Right forelimb (tissue), 1 donor: ENCODE results near the gene RIN3.
"Not testable (repeated sequence)": the region's sequence is repeated elsewhere in the genome, so short reads cannot be mapped to it uniquely, and the experiment has no call there.

Experiments
- DNase-seq: peaks from one replicate; pipeline ENCODE4 v3.0.0-alpha.2; 2018

RIN3 gene

GRCh38 chr14:92675976-92676375, 162.4 kb downstream of the RIN3 start:
- peak; percentile 45 for DNase-seq

GRCh38 chr14:92676403-92677086, 163.0 kb downstream of the RIN3 start:
- DNase-seq, result peak; percentile 19

GRCh38 chr14:92677087-92677668, 163.6 kb downstream of the RIN3 start:
- DNase-seq, result peak; percentile 40

DNA sequence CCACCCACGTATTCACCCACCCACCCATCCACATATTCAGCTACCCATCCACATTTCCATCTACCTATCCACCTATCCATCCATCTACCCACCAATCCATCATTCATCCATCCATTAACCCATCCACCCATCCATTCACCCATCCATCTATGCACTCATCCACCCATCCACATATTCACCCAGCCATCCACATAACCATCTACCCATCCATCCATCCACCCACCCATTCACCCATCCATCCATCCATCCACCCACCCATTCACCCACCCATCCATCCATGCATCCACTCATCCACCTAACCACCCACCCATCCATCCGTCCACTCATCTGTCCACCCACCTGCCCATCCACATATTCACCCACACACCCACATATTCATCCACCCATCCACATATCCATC, 164.4 kb downstream of the RIN3 start:
- DNase-seq, result no peak

- no peak for DNase-seq
These were observed 165.2 kb downstream of the RIN3 start for GRCh38 chr14:92678766-92679165.

GRCh38 chr14:92679246-92679645, 165.7 kb downstream of the RIN3 start:
- peak; percentile 26 for DNase-seq

DNA sequence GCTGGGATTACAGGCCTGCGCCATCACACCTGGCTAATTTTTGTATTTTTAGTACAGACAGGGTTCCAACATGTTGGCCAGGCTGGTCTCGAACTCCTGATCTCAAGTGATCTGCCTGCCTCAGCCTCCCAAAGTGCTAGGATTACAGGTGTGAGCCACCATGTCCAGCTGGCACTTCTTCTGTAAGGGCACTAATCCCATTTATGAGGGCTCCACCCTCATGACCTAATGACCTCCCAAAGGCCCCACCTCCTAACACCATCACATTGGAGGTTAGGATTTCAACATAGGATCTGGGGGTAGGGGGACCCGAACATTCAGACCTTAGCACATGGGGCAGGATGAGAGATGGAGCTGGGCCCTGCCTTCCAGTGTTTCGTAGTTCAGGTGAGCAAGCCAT, 166.7 kb downstream of the RIN3 start:
- DNase-seq, result not testable (repeated sequence)

GRCh38 chr14:92680781-92681650, 167.4 kb downstream of the RIN3 start:
- DNase-seq, result peak; percentile 85

DNA sequence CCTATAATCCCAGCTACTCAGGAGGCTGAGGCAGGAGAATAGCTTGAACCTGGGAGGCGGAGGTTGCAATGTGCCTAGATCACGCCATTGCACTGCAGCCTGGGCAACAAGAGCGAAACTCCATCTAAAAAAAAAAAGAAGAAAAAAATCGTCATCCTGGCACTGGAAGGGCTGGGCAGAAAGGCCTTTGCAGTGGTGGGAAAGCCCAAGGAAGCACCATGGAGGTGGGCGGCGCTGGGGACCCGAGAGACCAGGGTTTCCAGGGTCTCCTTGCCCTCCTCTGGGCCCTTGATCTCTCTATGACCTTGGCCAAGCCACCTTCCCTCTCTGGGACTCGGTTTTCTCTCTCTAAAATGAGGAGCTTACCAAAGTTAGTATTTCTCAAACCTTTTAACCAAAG, 169.5 kb downstream of the RIN3 start:
- DNase-seq, result peak; percentile 4

- DNase-seq, result peak; percentile 43
These were observed 171.4 kb downstream of the RIN3 start for GRCh38 chr14:92684801-92685560.

DNA sequence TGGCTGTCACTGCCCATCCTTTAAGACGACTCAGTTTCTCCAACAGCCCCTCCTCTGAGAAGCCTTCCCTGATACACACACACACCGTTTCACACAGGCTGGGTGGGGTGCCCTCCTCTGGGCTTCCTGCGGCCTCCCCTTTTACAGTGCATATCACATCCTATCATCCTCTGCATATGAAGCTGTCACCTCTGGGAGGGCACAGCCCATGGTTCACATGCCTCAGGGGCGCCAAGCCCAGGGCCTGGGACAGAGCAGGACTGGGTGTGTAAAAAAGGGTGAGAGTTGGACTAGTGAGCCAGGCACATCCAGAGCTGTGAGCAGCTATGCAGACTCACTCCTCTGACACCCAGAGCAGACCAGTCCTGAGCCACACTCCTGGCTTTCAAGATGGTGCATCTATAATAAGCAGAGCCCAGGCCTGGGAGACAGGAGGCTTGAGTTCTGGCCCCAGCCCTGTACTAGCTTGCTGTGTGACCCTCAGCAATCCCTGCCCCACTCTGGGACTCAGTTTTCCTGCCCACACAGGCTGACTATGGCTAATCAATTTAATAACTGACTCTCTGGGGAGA, 172.3 kb downstream of the RIN3 start:
- peak; percentile 32 for DNase-seq

- DNase-seq, result peak; percentile 40
These were observed 172.9 kb downstream of the RIN3 start for GRCh38 chr14:92686411-92686899.

- DNase-seq, result peak; percentile 92
These were observed 173.4 kb downstream of the RIN3 start for GRCh38 chr14:92686900-92687427.

DNA sequence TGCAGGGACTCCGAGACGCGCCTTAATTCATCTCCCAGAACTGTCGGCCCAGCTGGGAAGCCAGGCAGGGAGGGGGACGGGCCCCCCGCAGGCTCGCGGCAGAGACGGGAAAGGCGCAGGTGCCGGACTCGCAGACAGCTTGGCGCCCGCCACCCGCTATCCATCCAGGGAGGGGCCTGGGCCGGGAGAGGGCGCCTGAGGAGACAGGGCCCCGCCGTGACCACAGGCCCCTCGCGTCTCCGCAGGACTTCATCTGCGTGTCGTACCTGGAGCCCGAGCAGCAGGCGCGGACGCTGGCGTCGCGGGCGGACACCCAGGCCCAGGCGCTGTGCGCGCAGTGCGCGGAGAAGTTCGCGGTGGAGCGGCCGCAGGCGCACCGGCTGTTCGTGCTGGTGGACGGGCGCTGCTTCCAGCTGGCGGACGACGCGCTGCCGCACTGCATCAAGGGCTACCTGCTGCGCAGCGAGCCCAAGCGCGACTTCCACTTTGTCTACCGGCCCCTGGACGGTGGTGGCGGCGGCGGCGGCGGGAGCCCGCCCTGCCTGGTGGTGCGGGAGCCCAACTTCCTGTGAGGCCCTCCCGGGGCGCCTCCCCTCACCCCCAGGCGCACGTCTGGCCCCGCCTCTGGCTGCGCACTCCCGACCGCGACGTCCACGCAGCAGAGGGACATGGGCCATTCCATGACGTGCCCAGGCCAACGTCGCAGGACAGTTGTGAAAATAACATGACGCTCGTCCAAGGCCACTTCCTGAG, 174.3 kb downstream of the RIN3 start:
- peak; percentile 58 for DNase-seq

DNA sequence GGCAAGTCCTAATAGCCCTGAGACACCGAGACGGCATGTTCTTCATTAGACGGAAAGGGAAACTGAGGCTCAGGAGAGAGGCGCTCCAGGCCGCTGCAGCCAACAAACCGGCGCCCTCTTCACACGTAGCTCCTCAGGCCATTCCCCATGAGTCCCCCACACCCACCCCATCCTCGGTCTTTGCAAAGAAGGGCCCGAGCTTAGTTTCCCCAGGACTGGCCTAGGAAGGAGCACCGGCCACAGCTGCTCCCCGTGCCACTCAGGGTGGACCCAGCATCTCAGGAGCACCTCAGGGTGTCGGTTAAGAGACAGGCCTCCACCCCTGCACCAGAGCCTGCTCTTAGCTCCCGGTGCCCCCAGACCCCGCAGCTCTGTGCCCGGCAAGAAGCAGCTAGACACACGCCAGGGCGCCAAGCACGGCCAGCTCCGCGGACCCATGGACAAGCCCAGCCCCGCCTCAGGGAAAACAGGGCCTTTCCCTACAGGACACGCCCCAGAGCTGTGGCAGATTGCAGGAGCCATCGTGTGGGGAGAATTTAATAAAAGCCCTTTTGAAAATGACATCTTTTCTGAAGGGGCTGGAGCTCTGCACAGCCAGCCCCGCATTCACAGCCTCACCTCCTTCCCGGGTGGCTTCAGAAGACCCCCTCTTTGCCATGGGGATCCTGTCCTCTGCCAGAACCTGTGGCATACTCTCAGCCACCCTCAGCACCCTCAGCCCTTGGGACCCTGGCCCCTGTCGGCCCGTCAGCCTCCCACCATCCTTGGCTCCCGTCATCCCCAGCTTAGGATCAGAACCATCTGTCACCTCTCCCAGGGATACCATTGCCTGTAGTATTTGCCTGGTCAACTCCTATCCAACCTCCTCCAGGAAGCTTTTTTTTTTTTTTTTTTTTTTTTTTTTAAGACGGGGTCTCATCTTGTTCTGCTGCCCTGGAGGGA, 175.1 kb downstream of the RIN3 start:
- DNase-seq, result peak; percentile 45

- peak; percentile 45 for DNase-seq
These were observed 176.8 kb downstream of the RIN3 start for GRCh38 chr14:92690171-92691011.

GRCh38 chr14:92692822-92693226, 179.2 kb downstream of the RIN3 start:
- DNase-seq, result peak; percentile 77

GRCh38 chr14:92693998-92694795, 180.6 kb downstream of the RIN3 start:
- DNase-seq, result peak; percentile 70
